OCI-LY7 (cell line): Measurements from ENCODE around the gene LHX3. TPM values are rescaled to one million over a fixed set of nuclear protein-coding genes. Genes with fewer than 3 reads are reported as not detected.
"Not testable (repeated sequence)": the region's sequence is repeated elsewhere in the genome, so short reads cannot be mapped to it uniquely, and the experiment has no call there.

Source experiments
- BruUV-seq: library from RNA; stranded (reverse); fragments of 400-500 nt; replicated peaks from 2 replicates; lab custom pipeline; 2021; lab: Mats Ljungman, UMichigan
- CTCF ChIA-PET: fragments of 300-600 bp; sonication (Branson Sonifier 250); formaldehyde crosslinking; loops from one replicate; lab custom pipeline; 2022; ENCODE audit warnings: antibody characterized with exemption; ENCODE audit not compliant: unreplicated experiment; lab: Charles Lee
- POLR2A ChIA-PET: fragments of 300-600 bp; sonication (Branson Sonifier 250); formaldehyde crosslinking; loops from one replicate; lab custom pipeline; 2022; ENCODE audit warnings: antibody characterized with exemption; lab: Charles Lee
- DNase-seq: peaks from one replicate; pipeline ENCODE4 v3.0.0-alpha.2; 2015; ENCODE audit warnings: low spot score
- H2AFZ ChIP-seq: fragments of 200-600 bp; sonication (generic), shearing (Covaris generic); 2 replicates; pipeline ENCODE4 v1.6.1; 2014; ENCODE audit warnings: mild to moderate bottlenecking, antibody characterized with exemption, low read length, moderate library complexity
- H3K27ac ChIP-seq: fragments of 200-600 bp; sonication (generic); 2 replicates; pipeline ENCODE4 v1.5.1; 2014; ENCODE audit warnings: mixed run types, low read depth, mild to moderate bottlenecking, moderate library complexity, low read length, inconsistent platforms; ENCODE audit not compliant: poor library complexity, severe bottlenecking
- H3K36me3 ChIP-seq: fragments of 200-600 bp; sonication (generic); 2 replicates; pipeline ENCODE4 v1.6.1; 2014; ENCODE audit warnings: mild to moderate bottlenecking, antibody characterized with exemption, low read length, moderate library complexity, mixed read lengths; ENCODE audit not compliant: insufficient read depth
- H3K4me1 ChIP-seq: fragments of 200-600 bp; sonication (generic); 2 replicates; pipeline ENCODE4 v1.5.1; 2014; ENCODE audit warnings: mild to moderate bottlenecking, low read length; ENCODE audit not compliant: insufficient read depth, poor library complexity, severe bottlenecking
- H3K4me2 ChIP-seq: fragments of 200-600 bp; sonication (generic); 2 replicates; pipeline ENCODE4 v1.6.1; 2014; ENCODE audit warnings: mild to moderate bottlenecking, low read length
- H3K4me3 ChIP-seq: fragments of 200-600 bp; sonication (generic); 2 replicates; pipeline ENCODE4 v1.5.1; 2014; ENCODE audit warnings: mild to moderate bottlenecking, low read depth, low read length; ENCODE audit not compliant: poor library complexity, severe bottlenecking
- H3K79me2 ChIP-seq: fragments of 200-600 bp; sonication (generic); 2 replicates; pipeline ENCODE4 v1.6.1; 2016; ENCODE audit warnings: low read depth, mild to moderate bottlenecking, low read length, moderate library complexity, mixed read lengths; ENCODE audit not compliant: insufficient read depth
- H3K9me2 ChIP-seq: fragments of 200-600 bp; sonication (generic); 2 replicates; pipeline ENCODE4 v1.6.1; 2016; ENCODE audit warnings: mild to moderate bottlenecking, low read length, mixed read lengths; ENCODE audit not compliant: insufficient read depth
- H3K9me3 ChIP-seq: fragments of 200-600 bp; sonication (generic); 2 replicates; pipeline ENCODE4 v1.6.1; 2014; ENCODE audit warnings: mild to moderate bottlenecking, mixed run types, low read length, mixed read lengths
- H4K20me1 ChIP-seq: fragments of 200-600 bp; sonication (generic); 2 replicates; pipeline ENCODE4 v1.6.1; 2014; ENCODE audit warnings: mild to moderate bottlenecking, antibody characterized with exemption, low read length, moderate library complexity, mixed read lengths; ENCODE audit not compliant: insufficient read depth
- EZH2phosphoT487 ChIP-seq: fragments of 200-600 bp; sonication (generic); IDR thresholded peaks from 2 replicates; pipeline ENCODE4 v1.6.1; 2018; ENCODE audit warnings: low read depth, borderline replicate concordance, mild to moderate bottlenecking, mixed run types, antibody characterized with exemption, low read length, moderate library complexity, mixed read lengths
- intact Hi-C: fragments of 100-400 bp; cut with micrococcal nuclease; formaldehyde crosslinking; loops from one replicate; pipeline ENCODE4 v1.10.0; 2022; ENCODE audit not compliant: unreplicated experiment
- total RNA-seq, 2 experiments: library from RNA; depleted of rRNA in 1 of 2; stranded (reverse); fragments of >200 nt in 1 of 2; shearing (Covaris generic) in 1 of 2; gene quantifications; 2 replicates each; pipeline ENCODE4 v1.2.3, GENCODE V29; 2014 to 2022
- TF ChIP-seq, protein P1 (sequence below): fragments of 200-600 bp; sonication (generic); conservative IDR thresholded peaks from 2 replicates; pipeline ENCODE4 v1.5.1; 2014; ENCODE audit warnings: mild to moderate bottlenecking, antibody characterized with exemption, low read length, moderate library complexity, mixed read lengths

The LHX3 gene
- total RNA-seq, 2 experiments from 2014 or later: 0.15 TPM; not detected in 1

GRCh38 chr9:136237486-136238341, 32.8 kb upstream of the LHX3 start:
- Histone ChIP-seq H3K4me1 (peaks cover 52% of the 10 kb centered on the region), H3K9me2 (no peaks in the 10 kb centered on the region), H2AFZ (no peak overlapping the region), H3K27ac (peak overlapping the region; percentile 85), H3K4me2 (peak overlapping the region; percentile 92; the same call in 1 of the 2 replicates), H3K79me2 (peaks cover 58% of the 10 kb centered on the region), H3K36me3 (peaks cover 84% of the 10 kb centered on the region), H3K9me3 (no peaks in the 10 kb centered on the region), H3K4me3 (no peak overlapping the region), H4K20me1 (peaks cover 24% of the 10 kb centered on the region)
- intact Hi-C loops: no loop called here
- no peak for TF ChIP-seq EZH2phosphoT487
- ChIA-PET POLR2A (no interaction called here), CTCF (interaction anchor here (0.9 kb wide), 1 partner anchor 14 kb away, joined by 3 read pairs; no protein-coding TSS in a partner anchor)
- no peak for DNase-seq
- no TSS peak for BruUV-seq

- DNase-seq, H3K9me2 ChIP-seq, BruUV-seq, CTCF ChIA-PET, intact Hi-C loops, H3K4me2 ChIP-seq, H3K9me3 ChIP-seq, H3K4me3 ChIP-seq, POLR2A ChIA-PET, H2AFZ ChIP-seq, H3K27ac ChIP-seq: not testable (repeated sequence)
- peaks cover 42% of the 10 kb centered on the region for H3K4me1 ChIP-seq
- H3K36me3 ChIP-seq: peaks cover 83% of the 10 kb centered on the region
- H4K20me1 ChIP-seq: peaks cover 20% of the 10 kb centered on the region; the same call in 1 of the 2 replicates
- peaks cover 53% of the 10 kb centered on the region for H3K79me2 ChIP-seq
These were observed 31.8 kb upstream of the LHX3 start for GRCh38 chr9:136236471-136237410.

DNA sequence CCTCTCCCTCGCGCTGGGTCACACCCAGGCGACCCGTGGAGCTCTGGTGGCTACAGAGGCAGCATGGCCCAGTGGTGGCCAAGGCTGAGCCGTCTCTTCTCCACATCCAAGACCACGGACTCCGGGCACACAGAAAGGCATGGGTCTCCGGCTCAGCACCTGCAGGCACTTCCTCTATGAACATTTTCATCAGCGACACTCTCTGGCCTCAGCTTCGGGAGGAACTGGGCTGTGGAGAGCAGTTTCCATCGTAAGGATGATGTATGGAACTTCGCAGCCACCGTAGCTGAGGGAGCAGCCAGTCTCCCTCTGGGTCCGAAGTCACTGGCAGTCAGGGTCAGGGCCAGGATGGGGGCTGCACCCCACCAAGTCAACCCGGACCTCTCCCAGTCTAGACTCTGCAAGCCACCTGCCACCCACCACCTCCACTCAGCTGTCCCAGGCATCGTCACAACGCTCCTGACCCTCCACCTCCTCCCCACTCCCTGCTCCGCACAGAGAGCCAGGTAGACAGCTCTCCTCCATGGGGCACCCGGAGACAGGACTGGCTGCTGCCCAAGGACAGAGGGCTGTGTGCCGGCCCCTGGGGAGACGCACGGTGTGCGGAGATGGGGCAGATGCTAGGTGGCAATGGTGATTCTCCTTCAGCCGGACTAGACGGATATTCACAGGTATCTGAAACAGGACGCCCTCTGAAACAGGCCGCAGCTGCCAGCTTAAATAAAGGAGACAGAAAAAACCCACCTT, 31.0 kb upstream of the LHX3 start:
- DNase-seq: no peak
- POLR2A ChIA-PET: no interaction called here
- no peak overlapping the region for H3K27ac ChIP-seq
- CTCF ChIA-PET: no interaction called here
- H4K20me1 ChIP-seq: peaks cover 20% of the 10 kb centered on the region; the same call in 1 of the 2 replicates
- no peak overlapping the region for H3K4me3 ChIP-seq
- intact Hi-C loops: no loop called here
- BruUV-seq: no TSS peak
- no peak for TF ChIP-seq EZH2phosphoT487
- TF ChIP-seq, protein P1, sequence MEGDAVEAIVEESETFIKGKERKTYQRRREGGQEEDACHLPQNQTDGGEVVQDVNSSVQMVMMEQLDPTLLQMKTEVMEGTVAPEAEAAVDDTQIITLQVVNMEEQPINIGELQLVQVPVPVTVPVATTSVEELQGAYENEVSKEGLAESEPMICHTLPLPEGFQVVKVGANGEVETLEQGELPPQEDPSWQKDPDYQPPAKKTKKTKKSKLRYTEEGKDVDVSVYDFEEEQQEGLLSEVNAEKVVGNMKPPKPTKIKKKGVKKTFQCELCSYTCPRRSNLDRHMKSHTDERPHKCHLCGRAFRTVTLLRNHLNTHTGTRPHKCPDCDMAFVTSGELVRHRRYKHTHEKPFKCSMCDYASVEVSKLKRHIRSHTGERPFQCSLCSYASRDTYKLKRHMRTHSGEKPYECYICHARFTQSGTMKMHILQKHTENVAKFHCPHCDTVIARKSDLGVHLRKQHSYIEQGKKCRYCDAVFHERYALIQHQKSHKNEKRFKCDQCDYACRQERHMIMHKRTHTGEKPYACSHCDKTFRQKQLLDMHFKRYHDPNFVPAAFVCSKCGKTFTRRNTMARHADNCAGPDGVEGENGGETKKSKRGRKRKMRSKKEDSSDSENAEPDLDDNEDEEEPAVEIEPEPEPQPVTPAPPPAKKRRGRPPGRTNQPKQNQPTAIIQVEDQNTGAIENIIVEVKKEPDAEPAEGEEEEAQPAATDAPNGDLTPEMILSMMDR: no peak
- no peaks in the 10 kb centered on the region for H3K9me2 ChIP-seq
- no peaks in the 10 kb centered on the region for H3K9me3 ChIP-seq
- peaks cover 83% of the 10 kb centered on the region for H3K36me3 ChIP-seq
- no peak overlapping the region for H2AFZ ChIP-seq
- H3K4me1 ChIP-seq: peaks cover 33% of the 10 kb centered on the region
- no peak overlapping the region for H3K4me2 ChIP-seq
- peaks cover 44% of the 10 kb centered on the region for H3K79me2 ChIP-seq
